DMS153 treated with DMSO at 0.1 percent for 48 hours (cell line): ENCODE data around the gene NATD1.
"Not testable (repeated sequence)": the region's sequence is repeated elsewhere in the genome, so short reads cannot be mapped to it uniquely, and the experiment has no call there.

Experiments used
- DNase-seq: peaks from one replicate; lab custom pipeline; 2025; ENCODE audit not compliant: unreplicated experiment; lab: John Stamatoyannopoulos, UW

The NATD1 gene

DNA sequence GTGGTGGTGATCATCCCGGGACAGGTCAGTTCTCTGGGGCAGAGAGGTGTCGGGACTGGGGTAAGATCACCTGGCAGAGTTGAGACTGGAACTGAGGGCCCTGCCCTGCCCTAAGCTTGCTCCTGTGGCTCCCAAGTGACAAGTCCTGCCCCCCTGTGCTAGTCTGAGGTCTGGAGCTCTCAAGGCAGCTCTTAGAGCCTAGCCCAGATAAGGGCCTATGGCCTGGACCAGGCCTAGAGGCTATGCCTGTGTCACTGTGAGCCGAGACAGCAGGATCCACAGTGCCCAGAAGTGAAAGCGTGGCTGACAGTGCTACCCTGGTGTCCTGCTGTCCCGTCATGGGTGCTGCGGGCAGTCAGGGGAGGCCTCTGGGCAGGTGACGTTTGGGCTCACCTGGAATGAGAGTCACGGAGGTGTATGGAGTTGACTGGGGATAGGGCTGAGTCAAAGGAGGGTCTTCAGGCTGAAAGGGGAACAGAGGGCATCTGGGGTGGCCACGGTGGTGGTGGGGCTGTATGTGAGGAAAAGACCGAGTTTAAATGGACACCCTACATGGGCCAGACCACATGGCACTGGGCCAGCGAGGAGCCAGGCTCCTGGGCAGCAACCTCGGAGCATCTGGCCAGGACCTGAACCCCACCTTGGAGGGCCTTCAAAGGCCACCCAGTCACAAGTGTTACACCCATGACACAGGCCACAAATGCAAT lies 5.5 kb downstream of the NATD1 start:
- DNase-seq = no peak

DNA sequence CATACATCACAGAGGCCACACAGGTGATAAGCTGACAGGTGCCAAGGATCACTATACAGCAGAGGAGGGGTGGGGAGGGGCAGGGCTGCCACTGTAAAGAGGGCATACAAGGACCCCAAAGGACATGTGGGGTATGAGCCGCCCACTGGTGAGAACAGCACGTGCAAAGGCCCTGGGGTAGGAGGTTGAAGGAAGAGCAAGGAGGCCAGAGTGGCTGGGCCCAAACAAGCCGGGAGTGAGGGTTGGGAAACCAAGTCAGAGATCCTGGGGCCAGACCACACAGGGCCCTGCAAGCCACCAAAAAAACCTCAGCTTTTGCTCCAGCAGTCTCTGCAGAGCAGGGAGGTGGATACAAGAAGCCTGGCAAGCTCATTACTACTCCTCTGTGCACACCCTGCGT lies 6.5 kb downstream of the NATD1 start:
- DNase-seq = no peak

DNA sequence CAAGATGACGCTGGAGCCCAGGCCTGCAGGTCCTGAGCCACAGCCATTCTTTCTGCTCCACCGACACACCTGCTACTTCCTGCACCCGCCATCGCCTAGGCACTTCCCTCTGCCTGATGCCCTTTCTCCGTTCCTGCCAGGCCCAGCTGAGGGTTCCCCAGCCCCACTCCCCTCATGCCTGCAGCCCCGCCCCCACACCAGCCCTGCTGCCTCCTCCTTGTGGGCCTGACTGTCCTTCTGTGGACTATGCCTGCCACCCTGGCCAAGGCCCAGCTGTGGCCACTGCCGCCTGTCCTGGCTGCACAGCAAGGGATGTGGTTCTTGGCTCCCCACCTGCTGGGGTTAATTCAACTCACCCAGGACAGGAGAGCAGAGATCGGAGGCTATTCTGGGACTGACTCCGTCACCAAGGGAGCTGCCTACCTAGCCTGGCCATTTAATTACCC lies 7.5 kb downstream of the NATD1 start:
- DNase-seq = no peak

DNA sequence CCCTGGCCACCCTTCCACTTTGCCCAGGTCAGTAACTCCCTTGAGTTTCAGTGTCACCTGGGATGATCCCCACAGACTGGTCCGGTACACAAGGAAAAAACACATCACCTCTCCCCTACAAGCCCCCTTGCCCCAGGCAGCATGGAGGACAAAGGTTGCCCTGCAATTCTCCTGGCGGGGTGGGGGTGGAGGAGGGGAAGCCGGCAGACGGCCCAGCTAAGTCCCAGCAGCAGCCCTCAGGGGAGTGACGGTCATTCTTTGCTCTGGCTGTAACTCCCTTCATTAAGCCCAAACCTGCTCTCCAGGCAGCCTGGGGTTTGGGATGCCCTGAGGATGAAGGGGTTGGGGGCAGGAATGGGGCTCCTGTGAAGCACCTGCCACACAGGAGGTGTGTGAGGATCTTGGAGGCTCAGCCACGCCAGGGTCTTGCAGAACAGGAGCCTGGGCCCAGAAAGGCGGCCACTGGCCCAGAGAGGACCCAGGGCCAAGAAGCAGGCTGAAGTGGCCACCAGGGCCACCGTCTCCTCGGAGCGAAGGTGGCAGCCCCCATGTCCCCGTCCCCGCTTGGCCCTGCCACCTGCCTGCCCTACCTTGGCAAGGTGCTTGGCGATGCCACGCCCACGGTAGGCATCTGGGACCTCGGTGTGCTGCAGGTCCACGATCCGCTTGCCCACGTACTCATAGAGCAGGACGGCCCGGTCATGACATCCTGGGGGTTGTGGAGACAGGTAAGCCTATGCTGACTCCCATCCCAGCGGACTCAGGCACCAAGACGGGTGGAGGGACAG lies 9.5 kb downstream of the NATD1 start:
- DNase-seq = no peak

DNA sequence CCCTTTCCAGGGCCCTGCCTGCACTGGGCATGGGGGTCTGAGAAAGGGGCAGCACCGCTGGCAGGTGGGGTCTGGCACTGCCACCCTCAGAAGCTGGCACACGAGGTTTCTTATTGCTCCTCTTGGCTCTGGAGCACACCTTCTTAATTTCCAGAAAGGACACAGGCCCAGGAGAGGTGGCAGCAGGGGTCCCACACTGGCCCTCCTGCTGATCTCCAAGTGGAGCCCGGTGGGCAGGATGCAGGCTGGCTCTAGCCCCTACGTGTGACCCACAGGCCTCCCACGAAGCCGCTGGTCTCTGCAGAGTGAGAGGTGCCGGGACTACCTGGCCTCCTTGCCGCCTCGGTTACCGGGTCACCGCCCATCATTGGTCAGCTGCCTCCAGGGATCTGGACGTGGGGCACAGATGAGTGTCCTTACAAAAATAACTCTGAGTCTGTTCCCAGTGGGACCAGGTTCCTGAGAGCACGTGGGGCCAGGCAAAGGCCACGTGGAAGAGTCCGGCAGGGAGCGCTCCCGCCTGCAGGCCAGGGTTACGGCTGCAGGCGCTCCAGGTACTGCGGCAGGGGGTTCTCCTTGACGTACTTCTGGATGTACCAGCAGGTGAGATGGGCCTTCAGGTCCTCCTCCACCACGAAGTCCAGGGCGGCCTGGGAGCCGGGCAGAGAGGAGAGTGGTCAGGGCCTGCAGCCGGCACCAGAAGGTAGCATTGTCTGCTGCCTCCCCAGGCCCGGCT lies 10.3 kb downstream of the NATD1 start:
- no peak for DNase-seq

DNA sequence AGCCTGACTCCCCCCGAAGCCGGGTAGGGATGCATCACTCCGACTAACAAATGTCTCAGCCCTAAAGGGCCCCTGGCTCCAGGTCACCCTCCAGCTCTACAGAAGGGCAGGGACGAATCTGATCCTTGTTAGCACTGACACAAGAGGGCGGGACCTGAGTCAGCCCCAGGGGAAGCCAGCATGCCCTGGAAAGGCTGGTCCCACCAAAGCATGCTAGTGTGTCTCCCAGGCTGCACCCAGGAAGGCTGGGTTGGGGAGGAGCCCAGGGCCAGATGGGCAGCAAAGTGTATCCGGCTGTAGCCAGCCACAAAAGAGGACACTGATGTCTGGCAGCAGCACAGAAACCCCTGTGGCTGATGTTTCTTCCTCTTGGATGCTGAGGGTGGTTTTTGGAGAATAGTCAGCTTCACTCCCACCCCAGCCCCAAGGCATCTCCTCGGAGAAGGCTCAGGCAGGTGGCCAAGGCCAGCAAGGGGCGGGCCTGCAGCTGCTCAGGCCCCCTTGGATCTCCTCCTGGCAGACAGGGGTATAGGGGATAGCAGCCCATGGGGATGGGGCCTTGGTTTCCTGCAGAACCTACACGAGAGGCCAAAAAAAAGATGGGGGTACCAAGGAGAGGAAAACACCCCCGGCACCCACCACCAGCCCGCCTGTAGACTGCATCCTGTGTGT lies 11.0 kb downstream of the NATD1 start:
- DNase-seq = no peak

DNA sequence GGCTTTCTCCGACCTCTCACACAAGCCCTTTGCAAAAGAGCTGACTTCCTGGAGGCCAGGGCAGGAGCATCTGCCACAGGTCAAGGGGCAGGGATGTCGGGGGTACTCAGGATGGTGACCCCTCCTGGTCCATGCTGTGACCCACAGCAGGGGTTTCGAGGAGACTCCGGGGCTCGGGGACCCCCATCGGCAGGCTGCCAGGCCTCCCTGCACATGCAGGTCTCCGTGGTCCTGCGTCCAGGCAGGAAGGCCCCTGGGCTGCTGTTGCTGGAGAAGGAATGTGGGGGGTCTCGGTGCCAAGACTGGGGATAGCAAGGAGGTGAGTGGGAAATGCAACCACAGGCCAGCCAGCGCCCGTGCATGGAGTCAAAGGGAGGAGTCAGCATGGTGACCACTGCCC lies 11.6 kb downstream of the NATD1 start:
- DNase-seq = no peak

DNA sequence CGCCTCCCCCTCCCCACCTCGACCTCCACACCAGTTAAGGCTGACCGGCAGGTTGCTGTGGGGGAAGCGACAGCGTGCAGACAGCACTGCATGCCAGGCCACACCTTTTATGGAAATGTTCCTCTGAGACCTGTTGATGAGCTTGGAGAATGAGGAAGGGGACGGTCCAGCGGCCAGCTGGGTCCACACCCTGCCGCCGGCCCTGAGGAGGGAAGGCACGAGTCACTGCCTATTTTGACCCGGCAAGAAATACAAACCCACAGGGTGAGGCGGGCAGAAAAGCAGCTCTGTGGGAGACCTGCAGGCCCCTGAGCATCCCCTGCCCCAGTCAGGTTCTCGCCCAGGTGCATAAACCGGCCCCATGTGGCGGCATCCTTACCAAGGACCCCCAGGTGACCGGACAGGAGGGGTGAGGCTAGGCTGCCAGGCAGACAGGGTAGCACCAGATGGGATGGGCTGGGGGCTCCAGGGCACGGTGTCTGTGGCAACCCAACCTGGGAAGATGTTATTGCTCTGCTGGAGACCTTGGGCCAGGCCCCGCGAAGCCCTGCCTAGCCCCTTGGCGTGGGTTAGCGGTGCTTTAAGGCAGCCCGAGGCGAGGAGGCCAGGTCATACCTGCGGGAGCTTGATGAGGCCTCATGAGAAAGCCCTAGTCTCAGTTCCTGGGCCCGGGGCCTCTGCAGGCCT lies 12.7 kb downstream of the NATD1 start:
- no peak for DNase-seq

DNA sequence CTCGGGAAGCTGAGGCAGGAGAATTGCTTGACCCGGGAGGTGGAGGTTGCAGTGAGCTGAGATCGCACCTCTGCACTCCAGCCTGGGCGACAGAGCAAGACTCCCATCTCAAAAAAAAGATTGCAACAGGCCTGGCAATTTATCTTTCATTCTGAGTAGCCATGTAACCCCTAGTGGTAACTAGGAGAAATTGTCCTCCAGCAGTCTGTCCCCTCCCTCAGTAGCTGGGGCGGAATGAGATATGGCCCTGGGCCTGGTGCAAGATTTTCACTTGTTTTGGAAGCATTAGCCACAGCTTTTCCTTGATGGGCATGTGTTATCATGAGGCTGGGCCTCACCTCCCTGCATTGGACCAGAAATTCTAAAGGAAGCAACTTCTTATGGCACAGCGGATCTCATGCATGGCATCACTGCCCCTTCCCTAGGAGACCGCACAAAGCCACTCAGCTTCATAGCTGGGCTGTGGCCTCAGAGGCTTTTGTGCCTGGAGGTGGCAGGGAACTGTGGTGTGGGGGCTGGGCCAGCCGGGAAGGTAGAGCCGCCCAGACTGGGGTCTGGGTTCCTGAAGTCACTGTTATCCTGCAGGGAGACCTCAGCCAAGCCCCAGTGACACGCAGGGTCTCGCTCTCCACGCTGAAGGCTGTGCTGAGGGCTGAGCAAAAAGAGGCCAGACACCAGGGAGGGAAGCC lies 13.4 kb downstream of the NATD1 start:
- DNase-seq = no peak

DNA sequence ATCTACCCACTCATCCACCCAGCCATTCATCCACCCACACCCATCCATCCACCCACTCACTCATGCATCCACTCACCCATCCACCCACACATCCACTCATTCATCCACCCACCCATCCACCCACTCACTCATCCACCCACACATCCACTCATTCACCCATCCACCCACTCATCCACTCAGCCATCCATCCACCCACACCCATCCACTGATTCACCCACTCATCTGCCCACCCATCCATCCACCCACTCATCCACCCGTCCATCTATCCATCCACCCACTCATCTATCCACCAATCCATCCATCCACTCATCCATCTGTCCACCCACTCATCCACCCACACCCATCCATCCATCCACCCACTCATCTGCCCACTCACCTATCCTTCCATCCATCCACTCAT lies 17.3 kb downstream of the NATD1 start:
- no peak for DNase-seq

DNA sequence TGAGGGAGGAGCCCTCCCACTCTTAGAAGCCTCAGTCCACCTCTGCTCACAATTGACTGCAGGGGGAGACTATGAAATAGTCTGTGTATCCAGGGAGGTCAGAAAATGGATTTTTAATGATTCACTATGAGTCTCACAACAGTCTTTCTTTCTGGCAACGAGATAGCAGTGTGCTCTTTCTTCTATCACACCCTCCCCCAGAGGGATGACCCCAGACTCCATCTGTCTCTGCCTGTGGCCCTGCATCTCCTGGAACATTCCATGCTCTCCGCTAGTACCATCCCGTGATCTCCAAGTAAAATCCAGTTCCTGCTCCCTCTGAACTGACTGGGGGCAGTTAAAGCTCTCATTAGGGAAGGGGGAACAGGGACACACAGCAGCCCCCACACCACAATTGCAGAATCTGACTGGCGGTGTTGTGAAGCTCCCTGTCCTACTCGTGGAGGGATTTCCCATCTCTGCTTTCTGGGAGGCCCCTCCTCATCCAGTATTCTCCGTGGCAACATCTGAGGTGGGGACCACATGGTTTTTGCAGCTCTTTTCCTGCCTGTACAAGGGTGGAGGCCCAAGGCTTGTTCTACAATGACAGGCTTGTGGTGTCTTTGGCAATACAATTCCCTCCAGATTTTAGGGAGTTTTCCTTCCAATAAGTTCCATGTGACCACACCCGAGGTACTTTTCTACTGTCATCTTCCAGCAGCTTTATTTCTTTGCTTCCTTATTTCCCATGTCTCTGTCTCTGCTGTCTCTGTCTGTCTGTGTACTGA lies 19.4 kb downstream of the NATD1 start:
- no peak for DNase-seq

DNA sequence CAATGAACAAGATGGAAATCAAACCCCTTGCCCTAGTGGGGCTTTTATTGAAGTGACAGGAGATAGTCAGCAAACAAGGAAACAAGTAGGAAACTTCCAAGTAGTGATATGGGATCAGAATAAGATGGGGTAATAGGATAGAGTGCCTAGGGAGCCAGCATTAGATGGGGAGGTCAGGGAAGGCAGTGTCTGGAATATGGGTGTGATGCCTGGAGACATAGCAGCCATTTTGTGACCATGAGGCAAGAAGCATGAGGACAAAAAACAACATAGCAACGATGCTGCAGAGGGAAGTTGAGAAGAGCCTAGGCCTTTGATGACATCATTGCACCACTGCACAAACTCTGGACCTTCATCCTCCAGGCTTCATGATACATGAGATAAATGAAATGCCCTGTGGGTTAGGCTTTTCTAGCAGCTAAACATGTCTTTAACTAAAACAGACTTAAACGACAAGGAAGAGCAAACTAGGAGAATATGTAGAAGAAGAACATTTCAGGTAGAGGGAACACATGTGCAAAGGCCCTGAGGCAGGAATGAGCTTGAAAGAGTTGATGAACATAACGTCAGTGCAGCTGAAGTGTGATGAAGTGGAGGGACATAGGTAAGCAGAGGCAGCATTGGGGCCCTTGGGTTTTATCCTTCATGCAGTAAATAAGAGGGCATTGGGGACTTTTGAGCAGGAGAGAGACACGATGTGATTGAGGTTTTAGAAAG lies 21.0 kb downstream of the NATD1 start:
- no peak for DNase-seq

DNA sequence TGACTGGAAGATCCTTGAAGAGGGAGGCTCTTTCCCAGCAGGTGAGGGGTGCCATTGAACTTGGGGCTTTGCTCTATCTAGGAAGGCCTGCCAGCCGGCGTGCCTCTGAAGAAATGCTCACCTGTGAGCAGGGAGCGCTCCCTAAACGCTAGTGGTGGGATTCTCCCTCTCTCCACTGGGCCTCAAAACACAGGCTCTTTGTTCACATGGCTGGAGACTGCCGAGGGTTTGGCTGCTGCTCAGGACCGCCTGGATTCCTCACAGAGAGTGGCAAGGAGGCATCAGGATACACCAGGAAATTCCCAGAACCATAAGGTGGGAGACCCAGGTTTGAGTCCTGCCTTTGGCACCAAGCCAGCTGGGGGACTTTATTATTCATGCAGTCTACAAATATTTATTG lies 21.7 kb downstream of the NATD1 start:
- DNase-seq = no peak

DNA sequence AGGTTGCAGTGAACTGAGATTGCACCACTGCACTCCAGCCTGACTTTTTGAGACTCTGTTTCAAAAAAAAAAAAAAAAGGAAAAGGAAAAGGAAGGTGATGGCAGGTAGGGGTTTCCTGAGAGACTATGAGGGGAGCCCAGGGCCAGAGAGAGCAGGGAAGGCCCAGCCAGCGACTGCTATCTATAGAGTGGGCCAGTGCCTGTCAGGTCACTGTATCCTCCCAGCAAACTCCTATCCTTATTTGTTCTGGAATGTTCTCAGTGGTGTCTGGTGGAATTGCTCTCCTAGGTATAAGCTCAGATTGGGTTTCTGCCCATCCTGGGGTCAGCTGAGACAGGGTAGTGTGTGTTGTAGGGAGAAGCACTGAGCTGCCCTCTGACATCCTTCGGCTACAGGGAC lies 24.4 kb downstream of the NATD1 start:
- DNase-seq = no peak

DNA sequence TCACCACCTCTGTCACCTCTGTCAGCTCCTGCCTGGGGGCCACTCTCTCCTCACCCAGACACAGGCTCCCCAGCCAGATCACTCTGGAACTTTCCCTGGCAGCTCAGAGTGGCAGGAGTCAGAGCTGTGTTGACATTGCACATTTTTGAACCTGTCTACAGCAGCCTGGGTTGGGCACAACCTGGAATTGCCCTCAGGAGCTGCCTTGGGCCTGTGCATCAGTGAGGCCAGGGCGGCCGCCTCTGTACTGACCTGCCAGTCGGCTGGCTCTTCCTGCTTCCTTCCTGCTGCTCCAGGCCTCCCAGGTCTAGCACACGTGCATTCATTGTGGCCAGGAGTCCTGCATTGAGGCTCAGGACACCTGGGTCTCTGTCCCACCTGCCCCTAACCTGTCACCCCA lies 25.1 kb downstream of the NATD1 start:
- no peak for DNase-seq

DNA sequence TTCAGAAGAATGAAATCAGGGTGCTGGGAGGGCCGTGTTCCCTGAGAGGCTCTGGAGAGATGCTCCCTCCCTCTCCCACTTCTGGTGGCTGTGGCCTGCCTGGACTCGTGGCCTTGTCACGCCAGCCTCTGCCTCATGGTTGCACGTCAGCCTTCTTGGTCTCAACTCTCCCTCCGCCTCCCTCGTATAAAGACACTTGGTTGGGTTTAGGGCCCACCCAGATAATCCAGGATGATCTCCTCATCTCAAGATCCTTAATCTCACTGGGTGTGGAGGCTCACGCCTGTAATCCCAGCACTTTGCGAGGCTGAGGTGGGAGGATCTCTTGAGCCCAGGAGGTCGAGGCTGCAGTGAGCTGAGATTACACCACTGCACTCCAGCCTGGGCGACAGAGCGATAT lies 25.9 kb downstream of the NATD1 start:
- not testable (repeated sequence) for DNase-seq

DNA sequence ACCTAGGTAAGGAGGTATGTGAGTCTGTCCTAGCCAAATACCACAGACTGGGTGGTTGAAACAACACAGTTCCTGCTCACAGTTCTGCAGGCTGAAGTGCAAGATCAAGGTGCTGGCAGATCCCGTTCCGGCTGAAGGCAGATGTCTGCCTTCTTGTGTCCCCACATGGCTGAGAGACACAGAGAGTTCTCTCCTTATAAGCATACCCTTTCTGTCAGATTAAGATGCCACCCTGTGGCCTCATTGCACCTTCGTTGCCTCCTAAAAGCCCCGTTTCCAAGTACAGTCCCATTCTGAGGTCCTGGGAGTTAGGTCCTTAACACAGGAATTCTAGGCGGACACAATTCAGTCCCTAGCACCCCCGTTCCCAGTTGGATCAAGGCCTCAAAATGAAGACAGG lies 30.1 kb downstream of the NATD1 start:
- DNase-seq = no peak

DNA sequence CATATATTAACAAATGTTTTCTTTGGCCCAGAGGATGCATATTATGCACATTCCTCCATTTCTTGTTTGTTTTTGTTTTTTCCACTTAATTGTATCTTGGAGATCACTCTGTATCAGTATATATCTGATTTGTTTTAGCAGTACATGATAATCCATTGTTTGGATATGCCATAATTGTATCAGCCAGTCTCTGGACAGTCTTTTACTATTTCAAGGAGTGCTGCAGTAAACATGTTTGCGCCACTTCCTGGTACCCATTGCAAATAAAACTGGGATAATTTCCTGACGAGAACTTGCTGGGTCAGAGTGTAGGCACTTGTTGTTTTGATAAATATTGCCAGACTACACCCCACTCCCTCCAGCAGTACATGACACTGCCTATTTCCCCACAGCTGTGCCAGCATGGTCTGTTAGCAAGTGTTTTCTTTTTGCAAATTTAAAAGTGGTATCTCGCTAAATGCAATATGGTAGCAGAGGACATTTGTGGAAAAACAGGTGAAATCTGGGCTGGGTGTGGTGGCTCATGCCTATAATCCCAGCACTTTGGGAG lies 34.3 kb downstream of the NATD1 start:
- DNase-seq = no peak

DNA sequence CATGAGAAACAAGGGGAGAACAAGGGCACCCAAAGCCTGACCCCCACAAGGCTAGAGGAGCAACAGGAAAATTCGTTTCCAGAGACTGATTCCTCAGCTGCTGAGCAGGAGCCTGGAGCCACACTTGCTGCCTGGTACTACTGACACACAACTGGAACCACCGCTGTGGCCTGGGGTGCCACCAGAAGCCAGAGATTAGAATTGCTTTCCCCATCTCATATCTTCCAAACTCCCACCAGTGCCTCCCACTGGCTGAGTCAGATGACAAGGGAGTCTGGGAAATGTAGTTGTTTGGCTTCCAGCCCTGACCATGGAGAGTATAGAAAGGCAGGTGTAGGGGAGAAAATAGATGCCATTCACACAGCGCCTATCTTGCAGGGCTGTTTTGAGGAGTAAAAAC lies 35.1 kb downstream of the NATD1 start:
- DNase-seq = no peak
